NK-92 (cell line): ENCODE measurements around the gene USH1C.

ENCODE experiments used
- DNase-seq: peaks from one replicate; lab custom pipeline; 2025; ENCODE audit not compliant: unreplicated experiment; lab: John Stamatoyannopoulos, UW

The USH1C gene

GRCh38 chr11:17550450-17551346 is 6.5 kb upstream of the USH1C start:
- DNase-seq = no peak

GRCh38 chr11:17548444-17548843 is 4.2 kb upstream of the USH1C start:
- DNase-seq = no peak

DNA sequence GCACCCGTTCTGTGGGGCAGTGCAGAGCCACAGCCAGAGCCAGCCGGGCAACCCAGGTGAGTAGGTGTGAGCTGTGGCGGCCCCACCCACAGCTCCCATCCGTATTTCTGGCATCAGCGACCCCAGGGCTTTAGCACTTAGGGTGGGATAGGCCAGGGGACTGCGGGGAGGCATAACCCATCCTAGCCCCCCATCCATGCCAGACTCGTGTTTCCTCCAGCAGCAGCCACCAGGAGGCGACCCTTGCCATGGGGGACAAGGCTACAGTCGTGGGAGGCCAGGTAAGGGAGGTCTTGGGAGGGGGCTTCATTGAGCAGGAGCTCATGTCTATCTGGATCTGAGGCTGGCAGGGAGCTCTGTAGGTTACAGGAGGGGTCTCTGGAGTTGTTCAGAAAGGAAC is 3.7 kb upstream of the USH1C start:
- DNase-seq = no peak

- no peak for DNase-seq
Observed at GRCh38 chr11:17547051-17547577, 2.9 kb upstream of the USH1C start, which contains the start of gene OTOG. OTOG (plus strand) TSS chr11:17547259; CDS start chr11:17547373, 114 bp downstream.

DNA sequence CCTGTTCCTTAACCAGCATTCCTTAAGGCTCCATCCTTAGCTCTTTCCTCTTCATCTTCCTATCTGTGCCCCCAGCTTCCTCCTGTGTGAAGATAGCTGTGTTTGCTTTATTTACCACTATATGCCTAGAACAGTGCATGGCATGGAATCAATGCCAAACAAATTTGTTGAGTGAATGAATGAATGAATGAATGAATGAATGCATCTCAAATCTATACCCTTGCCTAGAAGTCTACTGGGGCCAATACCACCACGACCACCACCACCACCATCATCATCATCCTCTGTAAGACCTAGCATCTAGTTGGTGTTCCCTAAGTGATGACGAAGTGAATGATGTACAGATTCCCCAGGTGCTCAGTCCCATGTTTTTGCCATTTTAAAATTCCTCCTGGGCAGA is 2.0 kb upstream of the USH1C start:
- DNase-seq = no peak

DNA sequence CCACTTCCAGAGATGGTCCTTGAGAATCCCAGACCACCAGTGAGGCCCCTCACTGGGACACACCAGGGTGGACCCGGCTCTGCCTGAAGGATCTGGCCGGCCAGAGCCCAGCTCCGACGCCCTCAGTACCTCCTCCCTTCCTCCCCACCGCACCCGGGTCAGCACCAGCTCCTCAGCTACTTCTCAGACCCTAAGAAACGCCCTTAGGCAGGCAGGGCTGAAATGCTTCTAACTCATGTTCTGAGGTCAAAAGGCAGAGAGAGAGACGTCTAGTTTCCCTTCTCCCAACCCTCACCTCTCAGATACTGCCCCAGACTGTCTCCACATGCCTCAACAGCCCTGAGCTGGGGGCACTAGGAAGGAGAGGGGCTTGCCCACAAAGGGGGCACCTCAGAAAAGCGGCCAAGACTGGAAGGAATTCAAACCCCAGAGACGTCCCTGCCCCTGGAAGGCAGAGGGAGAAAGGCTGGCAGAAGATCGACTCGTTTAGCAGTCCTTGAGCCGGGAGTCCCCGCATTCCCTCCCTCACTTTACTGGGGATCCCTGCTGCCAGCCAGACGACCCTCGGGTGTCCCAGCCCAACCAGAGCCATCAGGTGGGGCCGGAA is 539 bp downstream of the USH1C start:
- no peak for DNase-seq

DNA sequence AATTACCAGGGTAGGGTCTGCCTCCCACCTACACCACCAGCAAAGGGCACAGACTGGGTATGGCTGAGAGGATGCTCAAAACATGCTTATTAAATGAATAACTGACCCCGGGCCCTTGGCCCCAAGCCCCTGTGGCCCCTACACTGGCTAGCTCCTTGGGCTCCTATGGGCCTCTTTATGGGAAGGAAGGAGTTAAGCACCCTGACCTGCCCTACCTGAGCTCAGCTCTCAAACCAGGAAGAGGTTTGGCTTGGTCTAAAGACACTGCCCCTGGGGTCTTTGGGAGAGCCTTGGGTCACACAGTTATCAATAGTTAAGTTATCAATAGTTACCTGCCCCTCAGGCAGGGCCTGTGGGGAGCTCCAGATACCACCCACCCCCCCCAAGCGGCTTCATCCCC is 1.2 kb downstream of the USH1C start:
- no peak for DNase-seq

DNA sequence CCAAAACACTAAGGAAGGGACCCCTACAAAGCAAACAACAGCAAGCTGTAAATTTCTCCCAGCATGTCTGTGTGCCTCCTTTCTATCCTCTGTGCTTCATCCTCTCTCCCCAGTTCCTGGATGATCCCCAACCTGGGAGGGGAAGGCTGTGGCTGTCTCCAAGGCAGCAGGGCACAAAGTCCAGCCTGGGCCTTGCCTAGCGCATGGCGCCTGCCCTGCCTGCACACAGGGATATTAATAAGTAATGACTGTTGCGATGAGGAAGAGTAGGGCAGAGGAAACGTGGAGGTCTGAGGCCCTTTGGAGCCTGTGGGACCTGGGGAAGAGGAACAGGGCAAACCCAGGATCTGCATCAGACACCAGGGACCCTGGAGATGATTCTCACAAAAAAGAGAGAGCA is 2.0 kb downstream of the USH1C start:
- no peak for DNase-seq

DNA sequence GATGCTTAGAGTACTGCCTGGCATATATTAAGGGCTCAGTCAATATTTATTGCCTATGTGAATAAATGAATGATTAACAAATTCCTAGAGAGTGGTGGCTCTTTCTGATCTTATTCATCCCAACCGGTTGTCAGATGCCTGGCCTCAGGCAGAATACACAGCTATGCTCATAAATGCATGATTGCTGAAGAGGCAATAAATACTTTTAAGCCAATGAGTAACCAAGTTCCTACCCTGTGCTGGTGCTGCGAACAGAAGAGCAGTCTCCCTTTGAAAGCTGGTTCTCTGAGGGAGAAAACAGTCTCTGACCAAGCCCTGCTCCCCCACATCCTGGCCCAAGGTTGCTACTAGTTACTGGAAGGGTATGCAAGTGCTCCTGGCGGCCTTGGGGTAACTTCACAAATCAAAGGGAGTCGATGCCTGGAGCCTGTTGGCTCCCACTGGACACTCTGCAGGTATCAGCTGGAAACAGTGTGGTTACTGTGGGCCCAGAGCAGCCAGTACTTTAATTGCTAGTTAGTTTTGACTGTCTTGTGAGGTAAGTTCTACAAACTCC is 2.8 kb downstream of the USH1C start:
- no peak for DNase-seq

DNA sequence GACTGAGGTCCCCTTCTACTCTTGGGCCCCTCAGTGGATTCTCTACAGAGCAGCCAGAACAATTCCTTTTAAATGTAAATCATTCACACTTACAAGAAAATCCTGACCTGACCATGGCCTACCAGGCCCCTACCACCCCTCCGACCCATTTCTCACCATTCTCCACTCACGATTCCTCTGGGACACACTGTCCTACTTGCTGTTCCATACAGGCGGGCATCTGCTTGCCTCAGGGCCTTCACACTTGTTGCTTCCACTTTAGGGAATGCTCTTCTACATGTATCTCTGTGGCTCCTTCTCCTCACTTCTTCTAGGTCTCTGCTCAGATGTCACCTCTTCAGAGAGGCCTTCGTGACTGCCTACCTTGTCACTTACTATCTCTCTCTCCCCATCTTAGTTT is 3.4 kb downstream of the USH1C start:
- DNase-seq = no peak

DNA sequence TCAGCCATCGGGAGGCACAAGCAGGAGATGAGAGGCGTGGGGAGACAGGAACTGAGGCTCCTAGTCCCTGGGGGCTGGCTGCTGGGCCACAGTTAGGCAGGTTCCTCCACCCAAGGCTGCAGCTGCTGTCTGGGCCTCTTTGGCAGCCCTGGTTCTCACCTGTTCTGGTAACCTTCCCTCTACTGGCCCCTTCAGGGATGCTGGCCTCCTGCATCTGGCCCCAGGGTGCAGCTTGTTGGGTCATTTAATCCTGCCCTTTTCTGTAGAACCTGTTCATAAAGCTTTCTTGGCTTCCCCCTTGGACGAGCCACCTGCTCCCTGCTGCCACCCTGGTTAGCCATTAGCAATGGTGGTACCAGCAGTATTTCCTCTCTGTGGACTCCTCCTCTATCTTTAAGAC is 5.5 kb downstream of the USH1C start:
- no peak for DNase-seq

DNA sequence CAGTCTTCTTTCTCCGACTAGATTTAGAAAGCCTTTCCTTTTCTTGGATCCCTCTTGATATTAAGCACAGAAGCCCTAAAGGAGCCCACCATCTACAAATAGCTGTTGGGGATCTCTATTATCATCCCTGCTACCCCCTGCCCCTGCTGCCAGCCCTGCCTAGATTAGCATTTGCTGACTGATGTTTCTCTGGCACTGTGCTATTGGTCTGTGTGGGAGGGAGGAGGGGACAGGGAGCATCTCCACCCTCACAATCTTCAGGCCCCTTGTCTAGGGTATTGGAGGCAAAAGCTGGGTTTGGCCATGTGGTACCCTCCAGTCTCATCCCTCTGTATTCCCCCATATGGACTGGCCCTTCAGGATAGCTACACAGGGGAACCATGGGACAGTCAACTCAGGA is 6.2 kb downstream of the USH1C start:
- DNase-seq = no peak

GRCh38 chr11:17537261-17537660 is 7.0 kb downstream of the USH1C start:
- no peak for DNase-seq

GRCh38 chr11:17535488-17535887 is 8.7 kb downstream of the USH1C start:
- DNase-seq = no peak

GRCh38 chr11:17533778-17534415 is 10.3 kb downstream of the USH1C start:
- DNase-seq = no peak

GRCh38 chr11:17533341-17533740 is 10.9 kb downstream of the USH1C start:
- no peak for DNase-seq

- no peak for DNase-seq
Observed at GRCh38 chr11:17532784-17533183, 11.4 kb downstream of the USH1C start.

- DNase-seq = no peak
Observed at GRCh38 chr11:17531636-17532113, 12.5 kb downstream of the USH1C start.

DNA sequence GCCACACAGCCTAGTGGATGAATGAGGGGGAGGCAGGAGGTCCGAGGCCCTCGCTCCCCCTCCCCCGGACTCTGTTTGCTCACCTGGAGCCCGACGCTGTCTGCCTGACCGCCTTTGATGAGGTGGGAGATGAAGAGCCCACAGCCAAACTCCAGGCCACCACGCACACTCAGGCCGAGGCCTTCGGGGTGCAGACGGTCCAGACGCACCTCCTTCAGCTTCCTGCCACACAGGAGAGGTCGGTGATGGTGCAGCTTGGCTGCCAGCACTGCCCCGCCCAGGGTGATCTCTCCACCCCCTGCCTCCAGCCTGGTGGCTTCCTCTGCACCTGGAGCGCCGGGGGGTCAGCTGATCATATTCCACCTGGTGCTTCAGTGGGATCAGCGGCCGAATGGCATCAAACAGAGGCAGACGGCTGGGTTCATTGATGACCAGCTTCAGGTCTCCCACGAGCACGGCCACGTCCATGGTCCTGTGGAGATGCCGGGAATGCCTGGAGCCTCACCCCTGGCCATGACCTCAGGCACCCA is 13.1 kb downstream of the USH1C start:
- DNase-seq = no peak

- DNase-seq = no peak
Observed at GRCh38 chr11:17529844-17530185, 14.4 kb downstream of the USH1C start.
